ENCODE measurements around the gene RAD1.

The RAD1 gene

GRCh38 chr5:34858790-34859189 is 56.5 kb downstream of the RAD1 start:
- DNase-seq, result no peak

- DNase-seq, result no peak
Measured at GRCh38 chr5:34857894-34858293, 57.4 kb downstream of the RAD1 start.

- DNase-seq, result no peak
Measured at GRCh38 chr5:34857161-34857560, 58.1 kb downstream of the RAD1 start.
